K562 (cell line): ENCODE measurements around the gene FOXE1. TPM values are rescaled to one million over a fixed set of nuclear protein-coding genes. Genes with fewer than 3 reads are reported as not detected.

Experiments used
- ATAC-seq: fragments of 200-7000 bp; cut with Tn5 transposase; 3 replicates; pipeline ENCODE4 v1.9.1; 2020; ENCODE audit warnings: moderate library complexity
- BruUV-seq: library from RNA; stranded (reverse); fragments of 400-500 nt; replicated peaks from 2 replicates; lab custom pipeline; 2021; lab: Mats Ljungman, UMichigan
- CTCF ChIA-PET: fragments of 300-600 bp; formaldehyde crosslinking; extraction: SDS; loops from one replicate; lab custom pipeline; 2021; ENCODE audit warnings: low intra/inter-chr PET ratio; lab: Yijun Ruan, JAX
- POLR2A ChIA-PET: fragments of 300-600, 350-650 bp; sonication (Branson Sonifier 250); formaldehyde crosslinking; extraction: SDS; loops from one replicate; lab custom pipeline; 2021; ENCODE audit warnings: antibody characterized with exemption, inconsistent platforms; lab: Yijun Ruan, JAX
- DNase-seq, 4 experiments: peaks; one replicate each; pipeline versions ENCODE4 v3.0.0 to v3.0.0-alpha.2; 2011 to 2018; ENCODE audit warnings: low spot score in 3 of 4, mixed read lengths in 3 of 4; ENCODE audit errors: extremely low read depth in 1 of 4
- FAIRE-seq: peaks from 2 replicates; lab custom pipeline; 2011; peaks lifted over from hg19 to GRCh38; lab: Jason Lieb, UNC
- H2AFZ ChIP-seq: 2 replicates; pipeline ENCODE4 v1.6.0; 2011; ENCODE audit warnings: low read depth, low read length, control low read depth, inconsistent platforms
- H3K27ac ChIP-seq: fragments of 200-600 bp; 3 replicates; pipeline ENCODE4 v1.8.0; 2011; ENCODE audit warnings: low read depth, mild to moderate bottlenecking, control low read depth, inconsistent platforms, low read length, moderate library complexity, mixed read lengths; ENCODE audit errors: extremely low read depth
- H3K27me3 ChIP-seq, 2 experiments: fragments of 300-600 bp in 1 of 2; 2 replicates in 1 of 2; 3 replicates in 1 of 2; pipeline versions ENCODE4 v1.6.0 to v1.8.0; 2011; ENCODE audit warnings: inconsistent platforms in 2 of 2, low read length in 2 of 2, mild to moderate bottlenecking in 1 of 2, mixed read lengths in 1 of 2, moderate library complexity in 1 of 2; ENCODE audit not compliant: control insufficient read depth in 2 of 2, insufficient read depth in 2 of 2
- H3K36me3 ChIP-seq: fragments of 300-600 bp; 3 replicates; pipeline ENCODE4 v1.8.0; 2011; ENCODE audit warnings: mild to moderate bottlenecking, low read length, inconsistent platforms; ENCODE audit not compliant: control insufficient read depth, insufficient read depth
- H3K4me1 ChIP-seq, 2 experiments: fragments of 200-600 bp in 1 of 2; replicated peaks in 1 of 2; 2 replicates in 1 of 2; 3 replicates in 1 of 2; pipeline versions ENCODE4 v1.5.1 to v1.8.0; 2011; ENCODE audit warnings: inconsistent platforms in 2 of 2, low read length in 2 of 2, mild to moderate bottlenecking in 1 of 2, mixed read lengths in 1 of 2, moderate library complexity in 1 of 2; ENCODE audit not compliant: control insufficient read depth in 2 of 2, insufficient read depth in 2 of 2
- H3K4me2 ChIP-seq: 2 replicates; pipeline ENCODE4 v1.6.1; 2011; ENCODE audit warnings: low read length, control low read depth, inconsistent platforms, mixed read lengths; ENCODE audit not compliant: insufficient read depth
- H3K4me3 ChIP-seq: fragments of 200-600 bp; sonication (generic), shearing (Covaris generic); 2 replicates; pipeline ENCODE4 v1.5.1; 2016; ENCODE audit warnings: control low read depth, inconsistent platforms
- H3K79me2 ChIP-seq: fragments of 200-600 bp; 3 replicates; pipeline ENCODE4 v1.8.0; 2011; ENCODE audit warnings: low read length, inconsistent platforms; ENCODE audit not compliant: control insufficient read depth, insufficient read depth
- H3K9ac ChIP-seq, 2 experiments: 2 replicates each; pipeline versions ENCODE4 v1.6.0 to v1.6.1; 2011; ENCODE audit warnings: low read depth in 2 of 2, low read length in 2 of 2, control low read depth in 1 of 2, inconsistent platforms in 1 of 2, mild to moderate bottlenecking in 1 of 2, mixed read lengths in 1 of 2; ENCODE audit not compliant: insufficient read depth in 1 of 2
- H3K9me1 ChIP-seq: one replicate; pipeline ENCODE4 v1.6.0; 2011; ENCODE audit warnings: inconsistent platforms, mild to moderate bottlenecking, low read length, moderate library complexity; ENCODE audit not compliant: control insufficient read depth, insufficient read depth
- H3K9me3 ChIP-seq: replicated peaks from 2 replicates; pipeline ENCODE4 v1.5.1; 2011; ENCODE audit warnings: low read depth, low read length, inconsistent platforms; ENCODE audit not compliant: control insufficient read depth, insufficient read depth
- H4K20me1 ChIP-seq: replicated peaks from 2 replicates; pipeline ENCODE4 v1.6.1; 2011; ENCODE audit warnings: low read length, inconsistent platforms, mixed read lengths; ENCODE audit not compliant: control insufficient read depth, insufficient read depth
- BRD9 ChIP-seq: fragments of 450-650 bp; IDR thresholded peaks from 2 replicates; pipeline ENCODE4 v1.6.1; 2018; ENCODE audit warnings: low read depth; ENCODE audit not compliant: partially characterized antibody
- HNRNPL ChIP-seq: fragments of 200-400 bp; formaldehyde crosslinking; IDR thresholded peaks from 2 replicates; pipeline ENCODE4 v1.6.1; 2017; ENCODE audit warnings: low read depth, mild to moderate bottlenecking, low read length
- POLR2G ChIP-seq: fragments of 200-400 bp; formaldehyde crosslinking; IDR thresholded peaks from 2 replicates; pipeline ENCODE4 v1.6.1; 2017; ENCODE audit warnings: low read depth, mild to moderate bottlenecking, antibody characterized with exemption, low read length, moderate library complexity
- TCF3 ChIP-seq: sonication (generic); formaldehyde crosslinking; IDR thresholded peaks from 2 replicates; pipeline ENCODE4 v1.4.0; 2020; ENCODE audit warnings: mild to moderate bottlenecking, missing genetic modification reagents
- WGBS: fragments of 100-300 bp; shearing (Covaris generic); methylation state at CpG from one replicate; pipeline ENCODE4 v1.1.6; 2016; ENCODE audit warnings: low coverage, mixed read lengths; ENCODE audit not compliant: insufficient coverage; ENCODE audit errors: missing lambda C conversion rate; 5-methylcytosine and 5-hydroxymethylcytosine counted together
- in situ Hi-C: fragments of 300-500 bp; cut with MboI; formaldehyde crosslinking; loops from 4 replicates; pipeline ENCODE4 v1.15.0; 2018; ENCODE audit warnings: inconsistent platforms, mixed read lengths
- intact Hi-C: fragments of 100-400 bp; cut with micrococcal nuclease; formaldehyde crosslinking; loops from 2 replicates; pipeline ENCODE4 v1.14.2; 2022
- polyA plus RNA-seq, 8 experiments: library from polyadenylated mRNA; depleted of rRNA in 4 of 8; stranded (reverse) in 5 of 8; unstranded in 3 of 8; fragments of >200 nt; fragmentation: Nextera tagmentation in 2 of 8; fragmentation: Illumina TruSeq in 1 of 8; extraction: Ambion mirVana in 2 of 8; extraction: Trizol in 1 of 8; gene quantifications; 2 replicates each; pipeline versions ENCODE4 v1.2.1 to v1.2.3, GENCODE V29; 2011 to 2014; ENCODE audit warnings: inconsistent platforms in 1 of 8, missing spikeins in 1 of 8
- total RNA-seq, 7 experiments: library from RNA; depleted of rRNA in 6 of 7; stranded (reverse); fragments of >200 nt in 6 of 7; fragmentation: Illumina TruSeq in 2 of 7; extraction: Trizol in 2 of 7; gene quantifications; 2 replicates each; pipeline versions ENCODE4 v1.2.1 to v1.2.3, GENCODE V29; 2011 to 2021; ENCODE audit warnings: low replicate concordance in 1 of 7
- TF ChIP-seq, protein P1 (sequence below): IDR thresholded peaks from 2 replicates; pipeline ENCODE4 v1.6.1; 2014; ENCODE audit warnings: antibody characterized with exemption

FOXE1 gene
- total and polyA plus RNA-seq, 9 of the 15 experiments (the other 6 are each of a cell fraction or from before 2014, with no cell fraction given): not detected

DNA sequence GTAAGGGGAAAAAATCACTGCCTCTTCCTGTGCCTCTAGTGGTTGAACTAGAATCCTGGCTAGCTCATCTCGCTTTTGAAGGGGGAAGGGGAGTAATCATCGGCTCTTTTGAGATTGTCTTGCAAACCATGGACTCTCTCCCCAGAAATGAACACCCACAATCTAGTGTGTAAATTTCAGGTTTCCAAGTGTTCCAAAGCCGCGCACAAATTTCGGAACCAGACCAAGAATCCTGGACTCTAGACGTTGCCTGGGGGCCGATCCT, 4.9 kb upstream of the FOXE1 start:
- BruUV-seq: no TSS peak
- in situ Hi-C loops (no loop called here), intact Hi-C loops (no loop called here)
- FAIRE-seq (no peak), ATAC-seq (no peak), DNase-seq (no peak)
- ChIA-PET POLR2A (no interaction called here), CTCF (no interaction called here)
- H3K4me3 ChIP-seq: no peak overlapping the region
- WGBS: 2% methylated on average over 6 of the region's 7 CpGs
- no peak for TF ChIP-seq BRD9
- TF ChIP-seq, protein P1, sequence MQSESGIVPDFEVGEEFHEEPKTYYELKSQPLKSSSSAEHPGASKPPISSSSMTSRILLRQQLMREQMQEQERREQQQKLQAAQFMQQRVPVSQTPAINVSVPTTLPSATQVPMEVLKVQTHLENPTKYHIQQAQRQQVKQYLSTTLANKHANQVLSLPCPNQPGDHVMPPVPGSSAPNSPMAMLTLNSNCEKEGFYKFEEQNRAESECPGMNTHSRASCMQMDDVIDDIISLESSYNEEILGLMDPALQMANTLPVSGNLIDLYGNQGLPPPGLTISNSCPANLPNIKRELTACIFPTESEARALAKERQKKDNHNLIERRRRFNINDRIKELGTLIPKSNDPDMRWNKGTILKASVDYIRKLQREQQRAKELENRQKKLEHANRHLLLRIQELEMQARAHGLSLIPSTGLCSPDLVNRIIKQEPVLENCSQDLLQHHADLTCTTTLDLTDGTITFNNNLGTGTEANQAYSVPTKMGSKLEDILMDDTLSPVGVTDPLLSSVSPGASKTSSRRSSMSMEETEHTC: no peak
- peaks cover 0 to 14% of the 10 kb centered on the region in 2 experiments; a peak in 2 of 5 replicates for H3K4me1 ChIP-seq
- no peaks in the 10 kb centered on the region for H3K79me2 ChIP-seq
- H3K36me3 ChIP-seq: no peaks in the 10 kb centered on the region
- H3K4me2 ChIP-seq: no peak overlapping the region
- no peaks in the 10 kb centered on the region for H3K9me1 ChIP-seq
- no peak overlapping the region for H3K27ac ChIP-seq
- peaks cover 42 to 56% of the 10 kb centered on the region in 2 experiments for H3K27me3 ChIP-seq
- H3K9me3 ChIP-seq: no peaks in the 10 kb centered on the region
- H2AFZ ChIP-seq: no peak overlapping the region
- H3K9ac ChIP-seq: no peak overlapping the region
- no peaks in the 10 kb centered on the region for H4K20me1 ChIP-seq

DNA sequence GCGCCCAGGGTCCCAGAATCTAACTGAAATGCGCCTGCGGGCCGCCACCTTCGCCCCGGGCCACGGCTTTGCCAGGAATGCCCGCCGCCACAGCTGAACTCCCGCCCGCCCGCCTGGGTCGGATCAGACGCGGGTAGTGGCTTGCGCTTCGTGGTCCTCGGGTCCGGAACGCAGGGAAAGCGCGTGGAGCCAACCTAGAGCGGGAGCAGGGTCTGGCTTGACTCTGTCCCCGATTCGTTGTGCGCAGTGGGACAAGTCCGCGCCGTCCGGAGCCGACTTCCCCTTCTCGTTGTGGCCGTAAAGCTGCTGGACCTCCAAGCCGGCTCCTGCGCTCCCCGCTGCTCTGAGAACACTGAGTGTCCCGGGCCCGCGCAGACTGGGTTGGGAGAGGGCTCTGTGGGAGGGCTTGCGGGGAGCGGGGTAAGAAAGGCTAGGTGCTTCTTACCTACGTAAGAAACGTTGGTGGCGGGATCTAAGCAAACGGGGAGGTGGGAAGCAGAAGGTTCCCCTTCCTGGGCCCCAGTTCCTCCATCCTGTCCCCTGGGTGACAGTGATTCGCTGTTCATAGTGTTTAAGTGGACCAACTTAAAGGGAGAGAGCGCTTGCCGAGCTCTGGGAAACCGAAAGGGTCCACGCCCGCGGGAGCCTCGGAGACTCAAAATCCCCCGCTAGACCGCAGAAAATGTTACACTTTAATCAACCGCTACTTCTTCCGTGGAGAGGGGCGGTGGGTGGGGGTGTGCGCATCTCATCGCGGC, 4.4 kb upstream of the FOXE1 start:
- no TSS peak for BruUV-seq
- Histone ChIP-seq H4K20me1 (no peaks in the 10 kb centered on the region), H3K9me3 (no peaks in the 10 kb centered on the region), H3K36me3 (no peaks in the 10 kb centered on the region), H3K4me2 (no peak overlapping the region), H3K9ac (no peak overlapping the region; a peak in 1 of 4 replicates), H3K79me2 (no peaks in the 10 kb centered on the region), H3K27ac (no peak overlapping the region), H3K4me3 (no peak overlapping the region), H3K9me1 (no peaks in the 10 kb centered on the region), H3K27me3 (peaks cover 42 to 56% of the 10 kb centered on the region in 2 experiments), H3K4me1 (peaks cover 0 to 14% of the 10 kb centered on the region in 2 experiments; a peak in 2 of 5 replicates), H2AFZ (no peak overlapping the region)
- 13% methylated on average over 50 of the region's 61 CpGs for WGBS
- ChIA-PET POLR2A (no interaction called here), CTCF (no interaction called here)
- TF ChIP-seq POLR2G: no peak
- no peak for TF ChIP-seq HNRNPL
- no peak for TF ChIP-seq TCF3 (CRISPR knock-in tag)
- FAIRE-seq (no peak), DNase-seq (no peak), ATAC-seq (no peak)
- in situ Hi-C loops (no loop called here), intact Hi-C loops (no loop called here)
